VCaP (cell line): Measurements from ENCODE around the gene ATXN3L.

Source experiments
- H3K27ac ChIP-seq: fragments of 450-650 bp; 2 replicates; pipeline ENCODE4 v1.5.1; 2017
- CTCF ChIP-seq: fragments of 450-650 bp; conservative IDR thresholded peaks from 2 replicates; pipeline ENCODE4 v1.5.1; 2017; ENCODE audit warnings: mild to moderate bottlenecking, moderate library complexity

Gene ATXN3L

GRCh38 chrX:13338996-13339515 lies 19.2 kb upstream of the ATXN3L start:
- H3K27ac ChIP-seq: no peak overlapping the region
- no peak for TF ChIP-seq CTCF

DNA sequence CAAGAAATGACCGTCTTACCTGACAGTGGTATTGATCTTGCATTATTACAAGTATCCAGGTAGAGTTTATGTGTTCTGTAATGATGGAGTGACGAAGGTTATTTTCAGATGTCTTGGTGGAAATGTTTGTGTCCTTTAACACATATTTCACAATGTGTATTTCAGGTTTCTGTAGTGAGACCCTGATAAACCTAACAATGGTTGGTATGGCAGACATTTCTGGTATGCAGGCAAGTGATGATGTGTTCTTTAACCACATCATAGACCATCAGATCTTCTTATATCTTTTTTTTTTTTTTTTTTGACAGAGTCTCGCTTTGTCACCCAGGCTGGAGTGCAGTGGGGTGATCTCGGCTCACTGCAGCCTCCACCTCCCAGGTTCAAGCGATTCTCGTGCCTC lies 14.6 kb upstream of the ATXN3L start:
- TF ChIP-seq CTCF: no peak
- H3K27ac ChIP-seq: no peak overlapping the region

DNA sequence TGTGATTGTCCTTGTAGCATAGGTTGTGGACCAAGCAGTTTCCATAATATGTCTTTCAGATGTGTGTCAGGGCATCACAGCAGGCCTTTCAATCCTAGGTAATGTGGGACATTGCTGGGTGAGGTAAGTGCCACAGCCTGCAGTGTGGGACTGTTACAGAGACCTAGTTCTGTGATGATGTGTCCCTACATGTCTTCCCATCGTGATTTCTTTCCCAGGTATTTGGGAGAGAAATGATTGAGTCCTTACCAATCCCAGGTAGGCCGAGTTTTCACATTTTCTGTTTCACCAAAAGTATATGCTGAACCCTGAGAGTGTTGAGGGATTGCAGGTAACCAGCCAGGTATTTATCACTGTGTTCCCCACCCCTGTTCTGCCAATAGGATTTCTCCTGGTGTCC lies 10.6 kb upstream of the ATXN3L start:
- TF ChIP-seq CTCF: no peak

DNA sequence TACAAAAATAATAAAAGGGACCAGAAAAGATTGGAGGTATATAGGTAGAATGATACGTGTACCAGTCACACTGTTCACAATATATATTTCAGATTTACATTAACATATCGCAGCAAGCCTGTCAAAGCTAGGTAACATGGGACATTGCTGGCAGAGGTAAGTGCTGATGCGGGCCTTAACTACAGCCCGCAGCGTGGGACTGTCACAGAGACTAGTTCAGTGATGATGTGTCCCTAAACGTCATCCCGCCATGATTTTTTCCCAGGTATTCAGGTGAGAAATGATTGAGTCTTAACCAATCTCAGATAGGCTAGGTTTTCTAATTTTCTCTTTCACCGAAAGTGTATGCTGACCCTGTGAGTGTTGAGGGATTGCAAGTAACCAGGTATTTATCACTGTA lies 7.8 kb upstream of the ATXN3L start:
- H3K27ac ChIP-seq: no peak overlapping the region
- TF ChIP-seq CTCF: no peak

More for the DNA sequence above, 10.6 kb upstream of the ATXN3L start:
- no peak overlapping the region for H3K27ac ChIP-seq

DNA sequence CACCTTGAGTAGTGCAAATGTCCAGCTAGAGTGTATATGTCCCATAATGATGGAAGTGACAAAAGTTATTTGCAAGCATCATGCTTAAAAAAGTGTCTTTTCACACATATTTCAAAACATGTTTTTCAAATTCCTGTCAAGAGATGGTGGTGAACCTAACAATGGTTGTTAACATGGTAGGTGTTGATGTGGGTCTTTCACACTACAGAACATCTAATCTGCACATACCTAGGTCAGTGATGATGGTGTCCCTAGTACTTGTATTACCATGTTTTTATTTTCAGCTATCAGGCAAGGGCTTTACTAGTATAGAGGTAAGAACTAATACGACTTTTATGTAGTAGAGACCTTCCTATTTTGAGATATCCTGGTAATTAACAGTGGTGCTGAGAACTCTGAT lies 3.4 kb upstream of the ATXN3L start:
- H3K27ac ChIP-seq: no peak overlapping the region
- TF ChIP-seq CTCF: no peak

GRCh38 chrX:13317366-13317765 lies 2.5 kb downstream of the ATXN3L start:
- H3K27ac ChIP-seq: no peak overlapping the region
- no peak for TF ChIP-seq CTCF

DNA sequence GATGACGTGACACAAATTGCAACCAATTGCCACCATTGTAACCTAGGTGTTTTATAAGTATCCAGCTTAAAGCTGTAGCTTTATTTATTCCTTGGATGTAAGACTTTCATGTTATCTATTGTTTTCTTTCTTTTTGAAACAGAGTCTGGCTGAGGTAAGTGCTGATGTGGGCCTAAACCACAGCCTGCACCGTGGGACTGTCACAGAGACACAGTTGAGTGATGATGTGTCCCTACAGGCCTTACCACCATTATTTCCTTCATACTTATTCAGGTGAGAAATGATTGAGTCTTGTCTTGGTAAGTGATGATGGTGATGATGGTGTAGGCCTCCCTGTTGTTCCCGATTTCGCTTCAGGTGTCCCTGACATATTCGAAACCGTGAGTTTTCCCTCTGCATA lies 8.3 kb downstream of the ATXN3L start:
- no peak overlapping the region for H3K27ac ChIP-seq
- no peak for TF ChIP-seq CTCF

GRCh38 chrX:13309631-13310030 lies 10.2 kb downstream of the ATXN3L start:
- H3K27ac ChIP-seq: no peak overlapping the region
- TF ChIP-seq CTCF: no peak
